Natural killer cell (primary cell): ENCODE measurements around the gene CDK18. TPM values are rescaled to one million over a fixed set of nuclear protein-coding genes. Genes with fewer than 3 reads are reported as not detected.

Experiments used
- ATAC-seq, 3 donors: fragments of 150-1000 bp in 2 of 3; fragments of 200-7000 bp in 1 of 3; cut with Tn5 transposase; 1 replicate in 1 of 3; 2 replicates in 2 of 3; pipeline ENCODE4 v1.10.0; 2021; ENCODE audit warnings: mild to moderate bottlenecking in 2 of 3, moderate library complexity in 2 of 3
- DNase-seq, 2 donors: peaks; one replicate each; pipeline versions ENCODE4 v3.0.0 to v3.0.0-alpha.2; 2013 to 2021; ENCODE audit warnings: mixed read lengths in 1 of 2
- H3K27ac ChIP-seq: one replicate; pipeline ENCODE4 v1.5.1; 2013; ENCODE audit warnings: mild to moderate bottlenecking, low read length
- H3K27me3 ChIP-seq: one replicate; pipeline ENCODE4 v1.6.1; 2013; ENCODE audit warnings: low read length; ENCODE audit not compliant: control insufficient read depth, insufficient read depth
- H3K36me3 ChIP-seq: one replicate; pipeline ENCODE4 v1.6.1; 2013; ENCODE audit warnings: low read length; ENCODE audit not compliant: control insufficient read depth, insufficient read depth
- H3K4me1 ChIP-seq: one replicate; pipeline ENCODE4 v1.6.1; 2013; ENCODE audit warnings: low read length; ENCODE audit not compliant: control insufficient read depth, insufficient read depth
- H3K4me3 ChIP-seq: one replicate; pipeline ENCODE4 v1.5.1; 2013; ENCODE audit warnings: low read length
- H3K9me3 ChIP-seq: one replicate; pipeline ENCODE4 v1.6.1; 2013; ENCODE audit warnings: low read length; ENCODE audit not compliant: control insufficient read depth, insufficient read depth
- H3K27ac Mint-ChIP-seq, 2 donors: one replicate each; pipeline ENCODE4 v1.8.0; 2022; ENCODE audit warnings: mild to moderate bottlenecking in 2 of 2, mixed read lengths in 2 of 2, moderate library complexity in 1 of 2
- H3K27me3 Mint-ChIP-seq, 2 donors: one replicate each; pipeline ENCODE4 v1.8.0; 2022; ENCODE audit warnings: low read depth in 2 of 2, mixed read lengths in 2 of 2
- H3K36me3 Mint-ChIP-seq: one replicate; pipeline ENCODE4 v1.8.0; 2022; ENCODE audit warnings: mixed read lengths
- H3K4me1 Mint-ChIP-seq, 2 donors: one replicate each; pipeline ENCODE4 v1.8.0; 2022; ENCODE audit warnings: mixed read lengths in 2 of 2
- H3K4me3 Mint-ChIP-seq: one replicate; pipeline ENCODE4 v1.8.0; 2022; ENCODE audit warnings: mild to moderate bottlenecking, moderate library complexity, mixed read lengths
- H3K9me3 Mint-ChIP-seq, 2 donors: one replicate each; pipeline ENCODE4 v1.8.0; 2022; ENCODE audit warnings: mixed read lengths in 2 of 2
- CTCF ChIP-seq: fragments of 200-600 bp; IDR thresholded peaks from one replicate; pipeline ENCODE4 v1.8.0; 2022; ENCODE audit warnings: antibody characterized with exemption
- WGBS: methylation state at CpG from one replicate; pipeline ENCODE4 v1.1.7; 2013; ENCODE audit warnings: missing lambda C conversion rate; ENCODE audit not compliant: insufficient coverage; 5-methylcytosine and 5-hydroxymethylcytosine counted together
- intact Hi-C: fragments of 100-400 bp; cut with micrococcal nuclease; formaldehyde crosslinking; loops from one replicate; pipeline ENCODE4 v1.14.2; 2022
- total RNA-seq, 4 donors: library from RNA; stranded (reverse); fragments of 120-200 nt in 1 of 4; gene quantifications; one replicate each; pipeline versions ENCODE4 v1.2.3 to v1.2.4, GENCODE V29; 2013 to 2022

CDK18 gene
- total RNA-seq, 3 donors from 2014 or later (not counting 1 experiment from before 2014, with no cell fraction given): 1.9 to 5.3 (median 4.0) TPM

- H3K27ac Mint-ChIP-seq: no peak overlapping the region
Measured at GRCh38 chr1:205510951-205511330, 6.5 kb downstream of the CDK18 start.

GRCh38 chr1:205512059-205513045 is 7.9 kb downstream of the CDK18 start:
- Histone ChIP-seq H3K4me3 (no peak overlapping the region), H3K36me3 (no peaks in the 10 kb centered on the region), H3K27ac (no peak overlapping the region), H3K27me3 (no peaks in the 10 kb centered on the region), H3K9me3 (no peaks in the 10 kb centered on the region), H3K4me1 (no peaks in the 10 kb centered on the region)
- Mint-ChIP-seq H3K27me3 (no peaks in the 10 kb centered on the region), H3K27ac (peak overlapping the region in 1 of 2 donors; percentile 30), H3K4me3 (no peak overlapping the region), H3K4me1 (no peaks in the 10 kb centered on the region), H3K9me3 (no peaks in the 10 kb centered on the region), H3K36me3 (no peaks in the 10 kb centered on the region)
- WGBS: 70% methylated on average over 10 of the region's 13 CpGs
- no peak for DNase-seq
- intact Hi-C loops: no loop called here
- ATAC-seq: no peak
- TF ChIP-seq CTCF: no peak

More at GRCh38 chr1:205510951-205511330, 6.5 kb downstream of the CDK18 start:
- Histone ChIP-seq H3K36me3 (no peaks in the 10 kb centered on the region), H3K9me3 (no peaks in the 10 kb centered on the region), H3K4me1 (no peaks in the 10 kb centered on the region), H3K27me3 (no peaks in the 10 kb centered on the region), H3K27ac (no peak overlapping the region), H3K4me3 (no peak overlapping the region)
- Mint-ChIP-seq H3K4me3 (no peak overlapping the region), H3K36me3 (no peaks in the 10 kb centered on the region), H3K27me3 (peaks cover 0 to 4% of the 10 kb centered on the region in 2 donors), H3K4me1 (no peaks in the 10 kb centered on the region), H3K9me3 (no peaks in the 10 kb centered on the region)
- 89% methylated on average over 2 of the region's 3 CpGs for WGBS
- intact Hi-C loops: no loop called here
- DNase-seq (no peak), ATAC-seq (no peak)
- TF ChIP-seq CTCF: no peak

- no peaks in the 10 kb centered on the region for H3K36me3 Mint-ChIP-seq
- 81% methylated on average over 5 of the region's 5 CpGs for WGBS
- Histone ChIP-seq H3K4me1 (no peaks in the 10 kb centered on the region), H3K27me3 (no peaks in the 10 kb centered on the region), H3K9me3 (no peaks in the 10 kb centered on the region), H3K4me3 (no peak overlapping the region), H3K27ac (no peak overlapping the region), H3K36me3 (no peaks in the 10 kb centered on the region)
- H3K27me3 Mint-ChIP-seq: no peaks in the 10 kb centered on the region
- no peaks in the 10 kb centered on the region for H3K4me1 Mint-ChIP-seq
- ATAC-seq (no peak), DNase-seq (no peak)
- no peaks in the 10 kb centered on the region for H3K9me3 Mint-ChIP-seq
- no peak overlapping the region for H3K27ac Mint-ChIP-seq
- intact Hi-C loops: no loop called here
- no peak overlapping the region for H3K4me3 Mint-ChIP-seq
- no peak for TF ChIP-seq CTCF
Measured at GRCh38 chr1:205513774-205514173, 9.3 kb downstream of the CDK18 start.
